GM10266 (cell line): ENCODE measurements around the gene CCS.

Experiments
- DNase-seq: peaks from one replicate; pipeline ENCODE4 v3.0.0; 2012; ENCODE audit errors: extremely low spot score
- TF ChIP-seq, protein P1 (sequence below): IDR thresholded peaks from 2 replicates; pipeline ENCODE4 v1.5.1; 2012; ENCODE audit warnings: mild to moderate bottlenecking, low read depth; ENCODE audit not compliant: control insufficient read depth, insufficient read depth; ENCODE audit errors: missing control alignments

The CCS gene

DNA sequence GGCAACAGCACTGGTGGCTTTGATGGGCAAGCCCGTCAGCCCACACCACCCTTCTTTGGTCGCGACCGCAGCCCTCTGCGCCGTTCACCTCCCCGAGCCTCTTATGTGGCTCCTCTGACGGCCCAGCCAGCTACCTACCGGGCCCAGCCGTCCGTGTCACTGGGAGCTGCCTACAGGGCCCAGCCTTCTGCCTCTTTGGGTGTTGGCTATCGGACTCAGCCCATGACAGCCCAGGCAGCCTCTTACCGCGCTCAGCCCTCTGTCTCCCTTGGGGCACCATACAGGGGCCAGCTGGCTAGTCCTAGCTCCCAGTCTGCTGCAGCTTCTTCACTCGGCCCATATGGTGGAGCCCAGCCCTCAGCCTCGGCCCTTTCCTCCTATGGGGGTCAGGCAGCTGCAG, 31.5 kb downstream of the CCS start:
- TF ChIP-seq, protein P1, sequence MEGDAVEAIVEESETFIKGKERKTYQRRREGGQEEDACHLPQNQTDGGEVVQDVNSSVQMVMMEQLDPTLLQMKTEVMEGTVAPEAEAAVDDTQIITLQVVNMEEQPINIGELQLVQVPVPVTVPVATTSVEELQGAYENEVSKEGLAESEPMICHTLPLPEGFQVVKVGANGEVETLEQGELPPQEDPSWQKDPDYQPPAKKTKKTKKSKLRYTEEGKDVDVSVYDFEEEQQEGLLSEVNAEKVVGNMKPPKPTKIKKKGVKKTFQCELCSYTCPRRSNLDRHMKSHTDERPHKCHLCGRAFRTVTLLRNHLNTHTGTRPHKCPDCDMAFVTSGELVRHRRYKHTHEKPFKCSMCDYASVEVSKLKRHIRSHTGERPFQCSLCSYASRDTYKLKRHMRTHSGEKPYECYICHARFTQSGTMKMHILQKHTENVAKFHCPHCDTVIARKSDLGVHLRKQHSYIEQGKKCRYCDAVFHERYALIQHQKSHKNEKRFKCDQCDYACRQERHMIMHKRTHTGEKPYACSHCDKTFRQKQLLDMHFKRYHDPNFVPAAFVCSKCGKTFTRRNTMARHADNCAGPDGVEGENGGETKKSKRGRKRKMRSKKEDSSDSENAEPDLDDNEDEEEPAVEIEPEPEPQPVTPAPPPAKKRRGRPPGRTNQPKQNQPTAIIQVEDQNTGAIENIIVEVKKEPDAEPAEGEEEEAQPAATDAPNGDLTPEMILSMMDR = no peak
- no peak for DNase-seq

DNA sequence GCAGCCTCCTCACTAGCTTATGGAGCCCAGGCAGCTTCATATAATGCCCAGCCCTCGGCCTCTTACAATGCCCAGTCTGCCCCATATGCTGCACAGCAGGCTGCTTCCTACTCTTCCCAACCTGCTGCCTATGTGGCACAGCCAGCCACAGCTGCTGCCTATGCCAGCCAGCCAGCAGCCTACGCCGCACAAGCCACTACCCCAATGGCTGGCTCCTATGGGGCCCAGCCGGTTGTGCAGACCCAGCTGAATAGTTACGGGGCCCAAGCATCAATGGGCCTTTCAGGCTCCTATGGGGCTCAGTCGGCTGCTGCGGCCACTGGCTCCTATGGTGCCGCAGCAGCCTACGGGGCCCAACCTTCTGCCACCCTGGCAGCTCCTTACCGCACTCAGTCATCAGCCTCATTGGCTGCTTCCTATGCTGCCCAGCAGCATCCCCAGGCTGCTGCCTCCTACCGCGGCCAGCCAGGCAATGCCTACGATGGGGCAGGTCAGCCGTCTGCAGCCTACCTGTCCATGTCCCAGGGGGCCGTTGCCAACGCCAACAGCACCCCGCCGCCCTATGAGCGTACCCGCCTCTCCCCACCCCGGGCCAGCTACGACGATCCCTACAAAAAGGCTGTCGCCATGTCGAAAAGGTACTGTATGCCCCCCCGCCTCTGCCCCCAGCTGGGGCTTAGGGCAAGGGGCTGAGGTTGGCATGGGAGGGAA, 32.2 kb downstream of the CCS start:
- DNase-seq = no peak
- TF ChIP-seq, protein P1 = no peak

DNA sequence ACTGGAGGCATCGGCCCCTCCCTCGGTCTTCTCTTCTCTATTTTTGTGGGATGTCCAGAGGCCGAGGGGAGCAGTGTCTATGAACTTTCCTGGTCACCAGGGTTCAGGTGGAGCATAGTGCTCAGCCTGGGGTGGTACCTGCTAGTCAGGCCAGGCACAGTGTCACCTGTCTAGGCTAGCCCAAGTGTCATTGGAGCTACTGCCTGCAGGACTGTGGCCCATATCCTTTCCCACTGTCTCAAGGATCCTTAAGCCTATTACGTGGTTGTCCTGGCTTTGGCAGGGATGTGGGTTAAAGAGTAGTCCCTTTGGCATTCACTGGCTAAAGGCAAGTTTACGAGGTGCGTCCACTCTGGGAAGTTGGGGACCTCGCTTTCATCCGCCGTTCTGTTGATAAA, 32.8 kb downstream of the CCS start:
- no peak for DNase-seq
- TF ChIP-seq, protein P1 = no peak

DNA sequence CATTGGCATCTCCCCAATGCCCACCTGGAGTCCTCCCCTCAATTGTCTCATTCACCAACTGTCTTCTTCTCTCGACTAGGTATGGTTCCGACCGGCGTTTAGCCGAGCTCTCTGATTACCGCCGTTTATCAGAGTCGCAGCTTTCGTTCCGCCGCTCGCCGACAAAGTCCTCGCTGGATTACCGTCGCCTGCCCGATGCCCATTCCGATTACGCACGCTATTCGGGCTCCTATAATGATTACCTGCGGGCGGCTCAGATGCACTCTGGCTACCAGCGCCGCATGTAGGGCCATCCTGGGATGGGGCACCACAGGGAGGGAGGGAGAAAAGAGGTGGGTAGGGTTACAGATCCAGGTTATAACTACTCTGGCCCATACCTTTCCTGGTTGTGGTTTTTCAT, 33.4 kb downstream of the CCS start:
- DNase-seq = no peak
- TF ChIP-seq, protein P1 = no peak

DNA sequence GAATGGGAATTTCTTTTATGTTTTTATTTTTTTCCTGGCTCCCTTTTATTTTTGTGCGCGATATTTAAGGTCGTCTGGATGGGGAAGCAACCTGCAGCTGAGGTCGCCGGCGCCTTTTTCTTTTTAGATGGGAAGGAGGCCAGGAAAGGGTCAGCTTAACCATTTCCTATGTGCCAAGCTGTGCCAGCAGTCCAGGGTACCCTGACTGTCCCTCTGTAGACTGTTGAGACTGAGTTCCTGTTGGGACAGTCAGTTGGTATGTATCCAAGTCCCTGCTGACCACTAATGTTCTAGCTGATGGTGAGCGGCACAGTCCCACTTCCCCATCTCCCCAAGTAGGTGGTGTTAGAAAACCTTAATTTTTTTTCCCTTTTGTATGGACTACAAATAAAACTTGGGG, 33.9 kb downstream of the CCS start:
- TF ChIP-seq, protein P1 = no peak

DNA sequence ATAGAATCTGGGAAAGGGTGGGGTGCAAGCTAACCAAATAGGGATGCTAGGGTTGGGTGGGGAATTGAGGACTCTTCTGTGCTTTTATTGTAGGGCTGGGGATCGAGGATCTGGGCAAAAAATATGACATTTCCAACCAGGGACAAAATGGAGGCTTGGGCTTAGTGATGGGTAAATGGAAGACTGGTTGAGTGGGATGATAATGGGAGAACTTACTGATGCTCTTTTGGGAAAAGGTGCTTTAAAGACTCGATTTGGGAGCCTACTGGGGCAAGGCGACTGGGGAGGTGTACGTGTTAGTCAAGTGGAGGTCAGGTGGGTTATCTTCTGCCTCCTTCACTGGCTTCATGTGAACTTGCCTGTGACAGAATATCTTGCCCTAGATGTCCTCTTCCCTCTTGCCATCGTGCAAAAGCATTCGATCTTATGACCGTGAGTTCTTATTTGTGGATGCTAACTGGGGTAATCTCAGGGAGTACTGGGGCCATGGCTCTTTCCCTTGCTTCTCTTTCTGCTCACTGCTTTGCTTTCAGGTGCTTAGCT, 35.1 kb downstream of the CCS start:
- TF ChIP-seq, protein P1 = no peak

More for the DNA sequence above, 33.9 kb downstream of the CCS start:
- DNase-seq = no peak

DNA sequence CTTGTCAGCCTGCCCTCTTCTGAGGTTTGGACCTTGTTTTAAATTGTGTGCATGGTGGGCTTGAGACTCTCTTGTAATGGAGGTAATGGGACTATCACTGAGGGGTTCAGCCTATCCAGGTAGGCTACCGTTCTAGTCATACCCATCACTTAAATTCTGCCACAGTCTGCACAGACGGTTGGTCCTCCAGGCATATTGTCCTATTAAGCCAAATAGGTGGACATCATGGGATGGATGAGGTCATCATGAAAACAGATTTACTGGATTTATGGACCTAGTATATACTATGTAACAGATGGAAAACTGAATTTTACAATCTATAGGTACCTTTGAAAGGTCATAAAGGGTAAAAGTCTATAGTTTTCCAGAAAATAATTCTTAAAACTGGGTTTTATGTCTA, 36.4 kb downstream of the CCS start:
- DNase-seq = no peak
- TF ChIP-seq, protein P1 = no peak

More for the DNA sequence above, 35.1 kb downstream of the CCS start:
- no peak for DNase-seq
